Neutrophil (primary cell): ENCODE data around the gene CD7.

ENCODE experiments used
- H3K27ac ChIP-seq: fragments of 200-600 bp; sonication (generic); 2 replicates; pipeline ENCODE4 v1.5.1; 2016; ENCODE audit warnings: mild to moderate bottlenecking, moderate library complexity
- H3K27me3 ChIP-seq: fragments of 200-600 bp; sonication (generic); 2 replicates; pipeline ENCODE4 v1.6.0; 2016; ENCODE audit warnings: mild to moderate bottlenecking
- H3K36me3 ChIP-seq: fragments of 200-600 bp; sonication (generic); 2 replicates; pipeline ENCODE4 v1.5.1; 2017
- H3K4me1 ChIP-seq, 2 experiments: fragments of 200-600 bp in 1 of 2; sonication (generic) in 1 of 2; 1 replicate in 1 of 2; 2 replicates in 1 of 2; pipeline versions ENCODE4 v1.5.1 to v1.6.1; 2013 to 2016; ENCODE audit warnings: low read depth in 1 of 2, low read length in 1 of 2, mild to moderate bottlenecking in 1 of 2, moderate library complexity in 1 of 2; ENCODE audit not compliant: control insufficient read depth in 1 of 2, insufficient read depth in 1 of 2
- H3K4me3 ChIP-seq, 2 experiments: fragments of 200-600 bp in 1 of 2; sonication (generic) in 1 of 2; 1 replicate in 1 of 2; 2 replicates in 1 of 2; pipeline ENCODE4 v1.5.1; 2013 to 2016; ENCODE audit warnings: low read depth in 1 of 2, low read length in 1 of 2, mild to moderate bottlenecking in 1 of 2, moderate library complexity in 1 of 2
- H3K9me3 ChIP-seq: fragments of 200-600 bp; sonication (generic); 2 replicates; pipeline ENCODE4 v1.5.1; 2016
- CTCF ChIP-seq: fragments of 200-600 bp; sonication (generic); IDR thresholded peaks from 2 replicates; pipeline ENCODE4 v1.5.1; 2016; ENCODE audit warnings: antibody characterized with exemption

CD7 gene

GRCh38 chr17:82281076-82281475 lies 36.3 kb downstream of the CD7 start:
- Histone ChIP-seq H3K27ac (peak overlapping the region; percentile 97), H3K4me1 (peaks cover 40 to 48% of the 10 kb centered on the region in 2 experiments), H3K27me3 (no peaks in the 10 kb centered on the region), H3K4me3 (no peak overlapping the region), H3K9me3 (no peaks in the 10 kb centered on the region), H3K36me3 (peaks cover 7% of the 10 kb centered on the region)
- TF ChIP-seq CTCF, result no peak

GRCh38 chr17:82280537-82280936 lies 36.9 kb downstream of the CD7 start:
- no peak for TF ChIP-seq CTCF
- Histone ChIP-seq H3K27ac (peak overlapping the region; percentile 97), H3K4me1 (peaks cover 40 to 48% of the 10 kb centered on the region in 2 experiments)

GRCh38 chr17:82278786-82279391 lies 38.5 kb downstream of the CD7 start:
- Histone ChIP-seq H3K9me3 (no peaks in the 10 kb centered on the region), H3K27me3 (no peaks in the 10 kb centered on the region), H3K4me3 (peak overlapping the region; percentile 33 to 45), H3K4me1 (peaks cover 57 to 65% of the 10 kb centered on the region in 2 experiments), H3K36me3 (peaks cover 7% of the 10 kb centered on the region), H3K27ac (peak overlapping the region; percentile 97)
- no peak for TF ChIP-seq CTCF

More at GRCh38 chr17:82280537-82280936, 36.9 kb downstream of the CD7 start:
- Histone ChIP-seq H3K9me3 (no peaks in the 10 kb centered on the region), H3K27me3 (no peaks in the 10 kb centered on the region), H3K36me3 (peaks cover 7% of the 10 kb centered on the region), H3K4me3 (no peak overlapping the region)

GRCh38 chr17:82278308-82278707 lies 39.1 kb downstream of the CD7 start:
- Histone ChIP-seq H3K4me3 (no peak overlapping the region), H3K9me3 (no peaks in the 10 kb centered on the region), H3K27me3 (no peaks in the 10 kb centered on the region), H3K27ac (peak overlapping the region; percentile 97), H3K36me3 (peaks cover 7% of the 10 kb centered on the region), H3K4me1 (peaks cover 60 to 67% of the 10 kb centered on the region in 2 experiments)
- TF ChIP-seq CTCF, result no peak

- Histone ChIP-seq H3K9me3 (no peaks in the 10 kb centered on the region), H3K4me1 (peaks cover 60 to 67% of the 10 kb centered on the region in 2 experiments), H3K36me3 (peaks cover 7% of the 10 kb centered on the region), H3K27me3 (no peaks in the 10 kb centered on the region), H3K4me3 (no peak overlapping the region), H3K27ac (peak overlapping the region; percentile 97)
- TF ChIP-seq CTCF, result no peak
Observed at GRCh38 chr17:82277851-82278250, 39.6 kb downstream of the CD7 start.
